HG03575 (cell line): Measurements from ENCODE around the gene DGKH.

Source experiments
- ATAC-seq: cut with Tn5 transposase; IDR thresholded peaks from one replicate; pipeline ENCODE4 v1.9.1; 2021; ENCODE audit not compliant: unreplicated experiment, insufficient number of reproducible peaks, low FRiP score; ENCODE audit errors: extremely low read depth

Gene DGKH

GRCh38 chr13:42260903-42261654 is 212.6 kb downstream of the DGKH start:
- ATAC-seq = no peak

- no peak for ATAC-seq
Observed at GRCh38 chr13:42266473-42266872, 218.0 kb downstream of the DGKH start.

DNA sequence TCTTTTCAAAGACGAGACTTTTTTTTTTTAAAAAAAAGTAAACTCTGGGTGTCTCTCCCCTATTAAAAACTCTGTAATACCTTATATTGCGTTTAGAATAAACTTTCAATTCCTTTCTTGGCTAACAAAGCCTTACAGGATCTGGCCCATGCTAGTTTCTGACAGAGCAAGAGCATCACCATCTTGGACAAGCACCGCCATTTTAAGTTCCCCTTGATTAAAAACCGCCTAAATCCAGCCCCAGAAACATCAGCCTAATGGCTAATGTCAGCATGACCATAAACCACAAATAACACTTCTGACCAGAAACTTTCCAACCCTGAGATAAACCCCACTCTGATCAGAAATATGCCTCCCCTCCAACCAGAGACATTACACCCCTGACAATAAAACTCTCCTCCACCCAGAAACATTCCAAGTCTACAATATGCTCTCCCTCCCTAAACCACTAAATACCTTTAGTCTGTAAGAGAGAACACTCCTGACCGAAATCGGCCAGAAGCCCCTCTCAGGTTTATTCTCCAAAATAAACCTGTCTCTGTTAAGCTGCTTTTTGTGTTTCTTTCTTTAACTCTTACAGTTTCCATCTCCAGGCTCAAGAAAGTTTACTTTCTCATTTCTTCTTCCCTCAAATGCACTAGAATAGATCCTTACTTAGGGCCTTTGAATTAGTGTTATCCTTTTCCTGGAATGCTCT is 221.9 kb downstream of the DGKH start:
- ATAC-seq = no peak

GRCh38 chr13:42270857-42271215 is 222.4 kb downstream of the DGKH start:
- ATAC-seq = no peak

GRCh38 chr13:42271337-42272114 is 223.1 kb downstream of the DGKH start:
- ATAC-seq = peak; percentile 59

DNA sequence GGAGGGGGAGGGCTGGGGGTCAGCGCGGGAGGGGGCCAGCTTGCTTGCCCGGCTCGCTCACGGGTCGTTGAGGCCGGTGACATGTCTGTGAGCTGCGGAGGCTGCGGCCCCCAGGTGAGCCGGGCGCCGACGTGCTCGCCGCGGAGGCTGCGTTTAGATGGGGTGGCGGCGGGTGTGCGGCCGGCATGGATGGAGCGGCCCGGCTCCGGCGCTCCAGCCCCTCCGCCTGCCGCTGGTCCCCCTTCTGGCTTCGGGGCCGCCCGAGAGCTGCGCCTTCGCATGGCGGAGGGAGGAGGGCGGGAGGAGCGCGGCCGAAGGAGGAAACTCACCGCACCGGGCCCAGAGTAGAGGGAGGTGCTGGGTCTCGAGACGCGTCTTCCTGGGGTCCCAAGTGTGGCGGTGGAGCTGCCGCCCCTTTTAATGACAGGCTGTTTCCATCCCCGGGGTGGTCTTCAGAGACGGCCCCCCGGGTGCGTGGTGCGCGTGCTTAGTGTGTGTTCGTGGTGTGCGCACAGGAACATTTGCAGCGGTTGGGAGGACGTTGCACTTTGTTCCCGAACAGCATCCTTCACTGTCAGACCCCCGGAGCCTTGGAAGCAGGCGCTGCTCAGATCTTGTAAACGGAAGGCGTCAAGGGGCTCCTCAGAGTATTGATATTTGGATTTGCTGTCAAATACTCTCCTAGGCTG is 223.8 kb downstream of the DGKH start, which contains the start of gene AKAP11:
TSS of gene AKAP11 (plus strand) at position 38 of the 689 bp plus-strand sequence. CDS start 14,197 bp downstream, outside the sequence.
- no peak for ATAC-seq

DNA sequence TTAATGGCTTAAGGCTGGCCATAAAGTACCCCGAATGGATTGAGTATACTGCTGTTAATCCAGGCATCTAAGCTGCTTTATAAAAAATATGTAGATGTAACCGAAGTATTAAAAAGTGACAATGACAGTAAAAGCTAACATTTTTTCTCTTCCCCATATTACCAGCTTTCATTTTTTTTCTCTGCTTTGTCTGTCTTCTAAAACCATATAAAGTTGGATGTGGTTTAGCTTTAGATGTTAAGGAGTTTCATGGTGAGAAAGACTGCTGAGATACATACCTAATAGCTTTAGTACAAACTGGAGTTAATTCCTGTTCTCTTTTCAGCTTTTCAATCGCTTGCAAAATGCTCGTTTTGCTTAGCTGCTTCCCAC is 224.3 kb downstream of the DGKH start:
- ATAC-seq = no peak

DNA sequence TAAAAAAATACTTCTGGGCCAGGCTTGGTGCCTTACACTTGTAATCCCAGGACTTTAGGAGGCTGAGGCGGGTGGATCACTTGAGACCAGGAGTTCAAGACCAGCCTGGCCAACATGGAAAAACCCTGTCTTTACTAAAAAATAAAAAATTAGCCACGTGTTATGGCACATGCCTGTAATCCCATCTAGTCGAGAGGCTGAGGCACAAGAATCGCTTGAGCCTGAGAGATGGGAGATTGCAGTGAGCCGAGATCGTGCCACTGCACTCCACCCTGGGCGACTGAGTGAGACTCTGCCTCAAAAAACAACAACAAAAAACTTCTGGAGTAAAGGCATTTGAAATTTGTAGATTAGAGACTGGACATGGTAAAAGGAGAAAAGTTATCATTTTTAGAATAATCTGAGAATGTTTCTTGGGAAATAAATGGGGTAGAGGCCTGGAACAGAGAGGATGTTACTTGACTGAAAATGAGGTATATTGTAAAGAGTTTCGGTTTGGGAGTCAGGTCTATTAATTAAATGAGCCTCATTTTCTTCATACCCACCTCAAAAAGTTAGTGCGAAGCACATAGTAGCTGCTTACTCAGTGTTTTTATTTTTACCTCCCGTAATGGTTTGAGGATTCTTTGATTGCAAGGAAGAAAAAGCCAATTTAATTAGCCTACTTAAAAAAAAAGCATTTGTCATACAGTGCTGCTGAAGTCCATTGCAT is 226.1 kb downstream of the DGKH start:
- no peak for ATAC-seq

DNA sequence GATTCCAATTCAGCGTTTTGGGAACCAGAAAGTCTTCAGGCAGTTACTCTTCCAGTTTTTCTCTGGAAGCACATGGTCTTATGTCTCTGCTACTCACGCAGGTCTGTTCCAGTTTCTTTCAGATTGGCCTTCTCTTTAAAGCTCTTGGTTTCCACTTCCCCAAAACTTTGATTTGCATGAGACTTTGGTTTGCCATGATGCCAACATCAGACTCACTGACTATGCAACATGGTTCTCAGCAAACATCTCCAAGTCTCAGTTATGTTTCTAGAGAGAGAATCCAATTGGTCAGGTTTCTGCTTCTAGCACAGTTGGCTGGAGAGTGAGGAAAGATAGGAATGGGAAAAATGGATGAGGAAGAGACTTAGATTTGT is 226.6 kb downstream of the DGKH start:
- no peak for ATAC-seq

DNA sequence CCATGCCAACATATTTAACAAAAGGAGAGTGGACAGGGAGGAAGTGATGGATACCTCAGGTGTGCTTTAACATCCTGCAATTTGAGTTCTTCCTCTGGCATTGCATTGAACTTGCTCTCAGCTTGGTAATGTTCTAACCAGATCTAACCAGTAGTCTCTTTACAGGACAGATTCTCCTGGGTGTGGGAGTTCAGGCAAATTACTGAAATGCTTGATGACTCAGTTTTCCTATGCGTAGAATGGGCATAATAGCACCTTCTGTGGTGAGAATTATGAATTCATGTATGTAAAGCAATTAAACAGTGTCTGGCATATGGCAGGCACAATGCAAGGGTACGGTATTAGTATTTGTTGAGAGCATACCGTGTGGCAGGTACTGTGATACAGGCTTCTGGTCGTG is 227.1 kb downstream of the DGKH start:
- no peak for ATAC-seq

GRCh38 chr13:42276683-42277082 is 228.2 kb downstream of the DGKH start:
- no peak for ATAC-seq

GRCh38 chr13:42277618-42278276 is 229.3 kb downstream of the DGKH start:
- no peak for ATAC-seq

DNA sequence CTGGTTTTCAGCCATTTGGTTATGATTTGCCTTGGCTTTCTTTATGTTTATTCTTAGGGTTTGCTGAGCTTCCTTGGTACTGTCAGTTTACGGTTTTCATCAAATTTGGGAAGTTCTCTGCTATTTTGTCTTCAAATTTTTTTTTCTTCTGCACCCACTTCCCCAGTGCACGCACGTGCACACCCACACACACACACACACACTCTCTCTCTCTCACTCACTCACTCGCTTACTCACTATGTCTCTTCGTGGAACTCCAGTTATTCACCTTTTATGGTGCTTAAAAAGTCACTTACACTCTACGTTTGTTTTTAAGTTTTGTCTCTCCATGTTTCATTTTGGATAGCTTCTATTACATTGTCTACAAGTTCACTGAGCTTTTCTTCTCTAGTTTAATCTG is 230.6 kb downstream of the DGKH start:
- ATAC-seq = no peak

DNA sequence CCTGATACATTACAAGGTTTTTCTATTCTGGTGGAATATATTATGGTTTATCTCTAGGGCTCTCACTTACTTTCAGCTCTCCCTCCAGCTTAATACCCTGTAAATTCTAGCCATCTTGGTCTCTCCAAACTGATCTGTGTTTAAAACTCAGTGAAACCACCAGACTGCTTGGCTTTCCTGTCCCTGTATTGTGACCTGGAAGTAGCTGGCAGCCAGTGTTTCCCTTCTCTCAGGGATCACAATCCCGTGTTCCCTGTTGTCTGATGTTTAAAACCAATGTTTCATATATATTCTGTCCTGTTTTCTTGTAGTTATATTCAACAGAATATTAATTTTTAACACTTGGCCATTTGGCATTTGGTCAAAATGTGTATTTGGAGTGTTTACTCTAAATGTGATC is 231.5 kb downstream of the DGKH start:
- no peak for ATAC-seq

DNA sequence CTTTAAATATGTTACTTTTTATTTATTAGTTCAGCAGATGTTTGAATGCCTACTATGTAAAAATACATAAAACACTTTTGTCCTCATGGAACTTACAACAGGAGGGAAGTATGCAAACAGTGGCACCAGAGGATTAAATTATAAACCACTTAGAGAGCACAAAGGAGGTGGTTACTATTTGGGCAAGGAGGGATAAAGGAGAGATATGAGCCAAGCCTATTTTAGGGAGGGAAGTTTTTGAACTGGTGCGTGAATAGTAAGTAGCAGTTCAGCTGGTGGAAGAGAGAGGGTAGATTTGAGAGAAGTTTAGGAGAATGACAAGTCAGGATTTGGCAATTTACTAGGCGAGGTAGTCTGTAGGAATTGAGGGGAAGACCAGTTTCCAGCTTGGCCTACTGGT is 232.1 kb downstream of the DGKH start:
- ATAC-seq = no peak

GRCh38 chr13:42283574-42283973 is 235.1 kb downstream of the DGKH start:
- ATAC-seq = no peak

- ATAC-seq = no peak
Observed at GRCh38 chr13:42284068-42284467, 235.6 kb downstream of the DGKH start.
